ENCODE data around the gene ZFYVE1. TPM values are rescaled to one million over a fixed set of nuclear protein-coding genes. Genes with fewer than 3 reads are reported as not detected.

The ZFYVE1 gene
- total RNA-seq, 2 experiments from 2014 or later = 17.8 to 18.4 TPM

GRCh38 chr14:72946491-72946890, 80.4 kb downstream of the ZFYVE1 start:
- Mint-ChIP-seq H3K4me3 (no peak overlapping the region), H3K4me1 (peaks cover 19% of the 10 kb centered on the region), H3K9me3 (no peaks in the 10 kb centered on the region), H3K36me3 (ENCODE audit: low read depth) (peaks cover 23% of the 10 kb centered on the region), H3K27ac (no peak overlapping the region), H3K27me3 (no peaks in the 10 kb centered on the region)
- ChIA-PET POLR2A (interaction anchor here (1.0 kb wide), 1 partner anchor 470 kb away, joined by 3 read pairs; no protein-coding TSS in a partner anchor), CTCF (interaction anchor here (0.5 to 4.2 kb wide), 2 partner anchors 37 to 431 kb away, joined by 3 to 97 read pairs; no protein-coding TSS in a partner anchor)
- DNase-seq = no peak

DNA sequence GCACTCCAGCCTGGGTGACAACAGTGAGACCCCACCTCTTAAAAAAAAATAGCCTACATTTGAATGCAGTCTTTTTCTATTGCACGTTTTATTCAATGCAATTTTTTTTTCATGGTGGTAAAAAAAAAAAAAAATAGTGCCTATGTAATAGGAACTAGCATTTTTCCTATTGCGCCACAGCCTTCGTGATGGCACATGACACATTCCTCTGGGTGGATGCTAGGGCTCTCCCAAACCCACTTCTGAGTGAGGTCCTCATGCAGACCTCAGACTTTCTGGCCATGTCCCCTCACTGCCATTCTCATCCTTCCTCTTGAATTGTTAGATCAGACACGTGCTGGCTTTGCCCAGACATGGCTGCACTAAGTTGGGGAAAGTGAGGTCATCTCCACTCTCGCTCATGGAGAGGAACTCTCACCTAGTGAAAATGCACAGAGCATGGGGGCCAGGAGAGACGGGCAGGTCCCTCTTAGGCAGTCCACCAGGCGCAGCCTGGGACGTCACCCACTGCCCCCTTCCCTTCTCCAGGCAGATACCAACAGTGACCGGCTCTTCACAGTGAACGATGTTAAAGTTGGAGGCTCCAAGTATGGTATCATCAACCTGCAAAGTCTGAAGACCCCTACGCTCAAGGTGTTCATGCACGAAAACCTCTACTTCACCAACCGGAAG, 81.4 kb downstream of the ZFYVE1 start:
- POLR2A ChIA-PET = no interaction called here
- DNase-seq = no peak
- H3K4me3 Mint-ChIP-seq = no peak overlapping the region
- peaks cover 19% of the 10 kb centered on the region for H3K4me1 Mint-ChIP-seq
- no peaks in the 10 kb centered on the region for H3K9me3 Mint-ChIP-seq
- H3K27ac Mint-ChIP-seq = no peak overlapping the region
- CTCF ChIA-PET = interaction anchor here (1.0 to 1.3 kb wide), 2 partner anchors 430 to 431 kb away, joined by 3 read pairs; no protein-coding TSS in a partner anchor
- peaks cover 23% of the 10 kb centered on the region for H3K36me3 Mint-ChIP-seq (ENCODE audit: low read depth)
- H3K27me3 Mint-ChIP-seq = no peaks in the 10 kb centered on the region

DNA sequence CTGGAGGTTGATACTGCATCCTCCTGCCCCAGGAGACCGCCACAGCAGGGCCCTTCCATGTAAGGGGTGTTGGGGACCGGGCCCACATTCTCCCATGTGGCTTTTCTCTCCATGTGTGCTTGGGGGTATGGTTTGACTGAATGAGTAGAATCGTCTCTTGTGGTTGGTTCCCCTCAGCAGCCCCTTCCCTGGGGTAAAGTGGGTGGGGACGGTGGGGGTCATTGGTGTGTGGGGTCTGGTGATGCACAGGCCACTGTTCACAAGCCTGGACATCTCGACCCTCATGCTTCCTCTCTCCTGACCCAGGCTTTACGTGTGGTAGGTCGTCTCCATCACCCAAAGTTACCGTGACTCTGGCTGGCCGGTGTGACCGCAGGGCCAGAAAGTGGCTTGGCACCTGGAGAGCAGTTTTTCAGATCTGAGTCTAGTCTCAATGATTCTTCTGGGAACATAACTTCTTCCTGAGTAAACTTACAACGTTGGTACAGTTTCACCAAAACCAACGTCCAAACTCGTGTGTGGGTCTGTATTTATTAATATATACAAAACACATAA, 83.0 kb downstream of the ZFYVE1 start:
- no peak for DNase-seq
- H3K4me3 Mint-ChIP-seq = no peak overlapping the region
- POLR2A ChIA-PET = no interaction called here
- CTCF ChIA-PET = interaction anchor here (1.0 to 1.3 kb wide), 2 partner anchors 430 to 440 kb away, joined by 3 read pairs; no protein-coding TSS in a partner anchor
- no peaks in the 10 kb centered on the region for H3K27me3 Mint-ChIP-seq
- H3K36me3 Mint-ChIP-seq (ENCODE audit: low read depth) = peaks cover 29% of the 10 kb centered on the region
- H3K4me1 Mint-ChIP-seq = peaks cover 19% of the 10 kb centered on the region
- H3K27ac Mint-ChIP-seq = no peak overlapping the region
- H3K9me3 Mint-ChIP-seq = no peaks in the 10 kb centered on the region

GRCh38 chr14:72942934-72943333, 84.0 kb downstream of the ZFYVE1 start:
- Mint-ChIP-seq H3K9me3 (no peaks in the 10 kb centered on the region), H3K36me3 (ENCODE audit: low read depth) (peaks cover 34% of the 10 kb centered on the region), H3K4me1 (peaks cover 17% of the 10 kb centered on the region), H3K27ac (no peak overlapping the region), H3K27me3 (no peaks in the 10 kb centered on the region), H3K4me3 (no peak overlapping the region)
- CTCF ChIA-PET = interaction anchor here (1.0 kb wide), 1 partner anchor 439 kb away, joined by 3 read pairs; no protein-coding TSS in a partner anchor
- no peak for DNase-seq
- POLR2A ChIA-PET = no interaction called here

DNA sequence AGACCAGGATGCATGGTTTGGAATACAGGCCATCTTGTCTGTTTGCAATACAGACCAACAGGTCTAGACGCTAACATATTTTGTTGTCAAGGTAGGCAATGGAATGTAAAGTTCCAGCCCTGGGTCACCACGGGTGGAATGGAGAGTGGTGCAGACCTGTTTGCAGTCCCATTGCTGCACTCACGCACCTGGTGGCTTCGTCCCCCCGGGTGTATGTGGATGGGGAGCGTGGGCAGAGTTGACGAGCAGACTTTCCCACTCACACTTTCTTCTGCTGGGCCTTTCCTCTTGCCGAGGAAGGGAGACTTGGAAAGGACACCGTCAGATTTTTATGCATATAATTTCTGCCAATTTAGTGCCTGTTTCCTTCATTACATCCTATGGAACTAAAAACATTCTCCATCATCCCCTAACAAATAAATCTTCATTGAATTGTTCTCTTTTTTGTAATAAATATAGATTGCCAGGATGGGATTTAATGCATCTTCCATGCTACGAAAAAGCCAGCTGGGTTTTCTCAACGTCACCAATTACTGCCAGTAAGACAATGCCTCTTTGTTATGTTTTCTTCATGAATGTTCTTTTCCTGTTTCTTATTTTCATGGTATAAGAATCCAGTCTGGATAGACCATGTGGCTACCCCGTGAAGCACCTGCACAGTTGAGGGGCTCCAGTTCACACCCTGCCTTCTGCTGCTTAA, 85.5 kb downstream of the ZFYVE1 start:
- no peaks in the 10 kb centered on the region for H3K9me3 Mint-ChIP-seq
- DNase-seq = no peak
- peaks cover 41% of the 10 kb centered on the region for H3K36me3 Mint-ChIP-seq (ENCODE audit: low read depth)
- peaks cover 18% of the 10 kb centered on the region for H3K4me1 Mint-ChIP-seq
- ChIA-PET POLR2A (no interaction called here), CTCF (interaction anchor here (2.0 kb wide), 1 partner anchor 427 kb away, joined by 6 read pairs; no protein-coding TSS in a partner anchor)
- no peaks in the 10 kb centered on the region for H3K27me3 Mint-ChIP-seq
- H3K4me3 Mint-ChIP-seq = no peak overlapping the region
- no peak overlapping the region for H3K27ac Mint-ChIP-seq

GRCh38 chr14:72939630-72940029, 87.3 kb downstream of the ZFYVE1 start:
- H3K4me3 Mint-ChIP-seq = no peak overlapping the region
- ChIA-PET POLR2A (no interaction called here), CTCF (interaction anchor here (2.1 kb wide), 1 partner anchor 9 kb away, joined by 11 read pairs; no protein-coding TSS in a partner anchor)
- DNase-seq = no peak
- H3K9me3 Mint-ChIP-seq = no peaks in the 10 kb centered on the region
- H3K36me3 Mint-ChIP-seq (ENCODE audit: low read depth) = peaks cover 41% of the 10 kb centered on the region
- H3K27me3 Mint-ChIP-seq = no peaks in the 10 kb centered on the region
- no peak overlapping the region for H3K27ac Mint-ChIP-seq
- peaks cover 19% of the 10 kb centered on the region for H3K4me1 Mint-ChIP-seq

- Mint-ChIP-seq H3K36me3 (ENCODE audit: low read depth) (peaks cover 12% of the 10 kb centered on the region), H3K4me3 (no peak overlapping the region), H3K9me3 (no peaks in the 10 kb centered on the region), H3K27me3 (no peaks in the 10 kb centered on the region), H3K4me1 (peaks cover 18% of the 10 kb centered on the region), H3K27ac (no peak overlapping the region)
- ChIA-PET POLR2A (no interaction called here), CTCF (no interaction called here)
- DNase-seq = no peak
Measured at GRCh38 chr14:72932893-72933292, 94.0 kb downstream of the ZFYVE1 start.

GRCh38 chr14:72929316-72930080, 97.4 kb downstream of the ZFYVE1 start:
- H3K9me3 Mint-ChIP-seq = no peaks in the 10 kb centered on the region
- no peak overlapping the region for H3K27ac Mint-ChIP-seq
- CTCF ChIA-PET = interaction anchor here (0.9 kb wide), 1 partner anchor 413 kb away, joined by 3 read pairs; no protein-coding TSS in a partner anchor
- H3K4me3 Mint-ChIP-seq = no peak overlapping the region
- peaks cover 13% of the 10 kb centered on the region for H3K4me1 Mint-ChIP-seq
- no peak for DNase-seq
- H3K36me3 Mint-ChIP-seq (ENCODE audit: low read depth) = no peaks in the 10 kb centered on the region
- POLR2A ChIA-PET = no interaction called here
- peaks cover 6% of the 10 kb centered on the region for H3K27me3 Mint-ChIP-seq

DNA sequence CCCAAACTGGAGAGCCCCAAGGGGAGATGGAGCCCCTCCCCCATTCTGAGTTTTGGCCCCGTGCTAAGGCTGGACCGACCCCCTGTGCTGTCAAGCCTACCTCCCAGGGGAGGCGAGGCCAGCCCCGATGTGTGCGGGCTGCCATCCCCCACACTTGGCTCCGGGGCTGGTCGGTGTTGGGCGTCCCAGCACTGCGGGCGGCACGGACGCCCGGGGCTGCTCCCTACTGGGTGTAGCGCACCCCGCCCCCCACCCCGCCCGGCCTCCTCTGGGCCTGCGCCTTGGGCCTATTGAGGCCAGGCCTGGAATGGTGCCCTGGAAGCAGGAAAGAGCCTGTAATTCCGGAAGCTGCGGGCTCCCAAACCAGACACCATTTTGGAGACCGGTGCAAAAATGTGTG, 98.0 kb downstream of the ZFYVE1 start:
- H3K9me3 Mint-ChIP-seq = no peaks in the 10 kb centered on the region
- H3K27ac Mint-ChIP-seq = no peak overlapping the region
- POLR2A ChIA-PET = no interaction called here
- H3K4me3 Mint-ChIP-seq = no peak overlapping the region
- no peak for DNase-seq
- peaks cover 11% of the 10 kb centered on the region for H3K27me3 Mint-ChIP-seq
- H3K36me3 Mint-ChIP-seq (ENCODE audit: low read depth) = no peaks in the 10 kb centered on the region
- CTCF ChIA-PET = interaction anchor here (0.9 kb wide), 1 partner anchor 413 kb away, joined by 3 read pairs; no protein-coding TSS in a partner anchor
- H3K4me1 Mint-ChIP-seq = peaks cover 13% of the 10 kb centered on the region

DNA sequence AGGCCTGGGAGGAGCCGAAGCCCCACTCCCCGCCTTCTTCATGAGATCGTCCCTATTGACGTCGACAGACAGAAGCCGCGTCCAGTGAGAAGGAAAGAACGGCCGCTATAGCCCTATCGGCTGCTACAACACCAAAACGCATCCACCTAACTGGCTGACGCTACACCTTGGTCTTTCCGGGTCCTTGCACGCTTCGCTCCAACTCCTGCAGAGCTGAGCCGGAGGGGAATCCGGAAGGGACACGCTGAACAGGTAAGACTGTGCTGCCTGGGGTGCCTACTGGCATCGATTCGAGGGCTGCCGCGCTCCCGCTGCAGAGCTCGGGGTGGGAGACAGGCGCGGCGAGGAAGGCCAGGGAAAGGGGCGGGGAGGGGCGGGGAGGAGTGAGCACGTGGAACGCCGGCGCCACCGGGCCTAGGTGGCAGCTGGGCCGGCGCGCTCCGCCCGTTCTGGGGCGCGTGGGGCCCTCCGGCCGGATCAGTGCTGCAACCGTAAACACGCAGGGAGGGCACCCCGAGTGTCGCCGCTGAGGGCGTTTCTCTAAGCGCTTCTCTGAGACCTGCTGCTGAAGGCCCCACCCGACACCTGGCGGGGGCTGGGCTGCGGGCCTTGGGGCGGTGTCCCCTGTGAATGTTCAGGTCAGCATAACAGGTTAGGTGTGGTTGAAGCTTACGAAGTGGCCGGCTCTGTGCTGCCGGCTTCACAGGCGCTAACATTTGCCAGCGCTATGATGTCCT, 100.4 kb downstream of the ZFYVE1 start, which contains the start of gene DCAF4:
TSS of gene DCAF4 (plus strand) at position 173 of the 737 bp plus-strand sequence. CDS start 11,515 bp downstream, outside the sequence.
- CTCF ChIA-PET = interaction anchor here (0.6 to 1.2 kb wide), 3 partner anchors 22 to 201 kb away, joined by 3 to 10 read pairs (median 3); no protein-coding TSS in a partner anchor
- H3K27me3 Mint-ChIP-seq = peaks cover 20% of the 10 kb centered on the region
- POLR2A ChIA-PET = interaction anchor here (0.7 to 2.1 kb wide), 6 partner anchors 9 to 443 kb away, joined by 3 to 8 read pairs (median 4); partner anchors contain the start of genes DPF3 and RBM25

GRCh38 chr14:72925815-72926291, 101.1 kb downstream of the ZFYVE1 start:
- Mint-ChIP-seq H3K4me3 (peak overlapping the region; percentile 96), H3K9me3 (no peaks in the 10 kb centered on the region), H3K27ac (peak overlapping the region; percentile 83), H3K4me1 (peaks cover 9% of the 10 kb centered on the region), H3K36me3 (ENCODE audit: low read depth) (no peaks in the 10 kb centered on the region), H3K27me3 (peaks cover 24% of the 10 kb centered on the region)
- ChIA-PET POLR2A (interaction anchor here (0.6 to 2.1 kb wide), 8 partner anchors 9 to 443 kb away, joined by 3 to 8 read pairs (median 4); partner anchors contain the start of genes DPF3 and RBM25), CTCF (interaction anchor here (0.9 to 1.2 kb wide), 2 partner anchors 22 to 202 kb away, joined by 3 to 10 read pairs; no protein-coding TSS in a partner anchor)
- DNase-seq = no peak

More for the DNA sequence above, 100.4 kb downstream of the ZFYVE1 start, which contains the start of gene DCAF4:
- peak within 1 kb of the TSS; percentile 83 for H3K27ac Mint-ChIP-seq
- peaks cover 9% of the 10 kb centered on the region for H3K4me1 Mint-ChIP-seq
- peak; percentile 97 for DNase-seq
- peak within 1 kb of the TSS; percentile 96 for H3K4me3 Mint-ChIP-seq
- H3K36me3 Mint-ChIP-seq (ENCODE audit: low read depth) = no peaks in the 10 kb centered on the region
- H3K9me3 Mint-ChIP-seq = no peaks in the 10 kb centered on the region

Measured in activated CD4-positive, alpha-beta memory T cell treated with anti-CD3 and anti-CD28 coated beads, Interleukin-2, amount 10 ng/mL, durations not matched to agents 7 days and 5 days (primary cell).